Measurements from ENCODE around the gene SLC35F2. TPM values are rescaled to one million over a fixed set of nuclear protein-coding genes. Genes with fewer than 3 reads are reported as not detected.

Gene SLC35F2
- total RNA-seq, 1 donor from 2014 or later, result 29.8 TPM

DNA sequence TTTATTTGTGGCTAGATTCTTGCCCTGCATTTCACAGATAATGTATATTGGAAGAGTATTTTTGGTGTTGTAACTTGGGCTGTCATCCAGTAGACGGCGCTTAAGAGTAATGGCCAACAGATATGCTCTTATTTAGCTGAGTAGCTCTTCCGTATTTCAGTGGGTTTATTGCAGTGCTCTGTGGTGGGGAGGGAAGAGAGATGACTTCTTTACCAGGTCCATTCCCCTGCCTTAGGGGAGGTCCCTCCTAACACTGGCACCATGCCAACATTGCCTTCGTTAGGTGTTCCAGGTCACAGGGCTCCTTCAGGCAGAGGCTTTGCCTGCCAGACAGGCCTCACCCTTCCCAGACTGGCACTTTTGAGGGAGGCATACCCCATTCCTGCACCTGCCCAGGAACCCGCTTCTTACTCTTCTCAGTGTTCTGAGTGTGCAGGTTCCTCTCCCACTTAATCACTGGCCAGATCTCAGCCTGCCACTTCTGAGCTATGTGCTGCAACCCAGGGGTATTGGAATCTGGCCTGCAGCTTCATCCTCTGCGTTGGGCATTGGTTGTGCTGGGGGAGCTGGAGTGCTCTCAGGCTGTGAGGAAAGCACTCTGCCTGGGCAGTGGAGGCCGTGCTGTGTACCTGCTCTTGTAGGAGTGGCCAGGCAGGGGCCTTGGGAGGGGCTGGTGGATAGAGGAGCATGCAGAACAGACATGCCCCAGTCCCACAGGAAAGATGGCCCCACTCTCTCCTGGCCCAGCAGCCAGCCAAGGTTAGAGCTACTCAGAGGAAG lies 117.4 kb downstream of the SLC35F2 start:
- H3K36me3 Mint-ChIP-seq (ENCODE audit: low read depth), result no peaks in the 10 kb centered on the region
- no peak for DNase-seq (ENCODE audit: low spot score)
- H3K4me1 Mint-ChIP-seq (ENCODE audit: low read depth), result peaks cover 1% of the 10 kb centered on the region
- no peak overlapping the region for H3K27ac Mint-ChIP-seq
- intact Hi-C loops (cut with micrococcal nuclease), result loop anchor here (2.0 kb wide), 1 partner anchor 158 kb away; no protein-coding TSS in a partner anchor
- no peaks in the 10 kb centered on the region for H3K9me3 Mint-ChIP-seq
- peaks cover 16% of the 10 kb centered on the region for H3K27me3 Mint-ChIP-seq (ENCODE audit: low read depth)
- no peak overlapping the region for H3K4me3 Mint-ChIP-seq (ENCODE audit: low read depth)

Other genes starting within 250 kb of the SLC35F2 start
- not detected in 2 replicates for gene SLN, start 146.7 kb downstream of the SLC35F2 start, total RNA-seq
- gene RAB39A, start 69.7 kb upstream of the SLC35F2 start, total RNA-seq, result not detected in 2 replicates
- gene CUL5, start 150.1 kb upstream of the SLC35F2 start, total RNA-seq, result 33.7 and 34.2 TPM in 2 replicates

Measured in activated T-helper 2 cell treated with anti-CD3 and anti-CD28 coated beads, Interferon-gamma antibody, Interleukin-2, Interleukin-4, amounts not matched to agents 10 μg/mL and 5 μg/mL and 100 μg/mL, durations not matched to agents 14 hours and 24 hours and 36 hours (primary cell).